AG20443 (cell line): ENCODE data around the gene TOR4A.

ENCODE experiments used
- DNase-seq: peaks from one replicate; pipeline ENCODE4 v3.0.0; 2012; ENCODE audit warnings: low spot score, mixed read lengths

Gene TOR4A

DNA sequence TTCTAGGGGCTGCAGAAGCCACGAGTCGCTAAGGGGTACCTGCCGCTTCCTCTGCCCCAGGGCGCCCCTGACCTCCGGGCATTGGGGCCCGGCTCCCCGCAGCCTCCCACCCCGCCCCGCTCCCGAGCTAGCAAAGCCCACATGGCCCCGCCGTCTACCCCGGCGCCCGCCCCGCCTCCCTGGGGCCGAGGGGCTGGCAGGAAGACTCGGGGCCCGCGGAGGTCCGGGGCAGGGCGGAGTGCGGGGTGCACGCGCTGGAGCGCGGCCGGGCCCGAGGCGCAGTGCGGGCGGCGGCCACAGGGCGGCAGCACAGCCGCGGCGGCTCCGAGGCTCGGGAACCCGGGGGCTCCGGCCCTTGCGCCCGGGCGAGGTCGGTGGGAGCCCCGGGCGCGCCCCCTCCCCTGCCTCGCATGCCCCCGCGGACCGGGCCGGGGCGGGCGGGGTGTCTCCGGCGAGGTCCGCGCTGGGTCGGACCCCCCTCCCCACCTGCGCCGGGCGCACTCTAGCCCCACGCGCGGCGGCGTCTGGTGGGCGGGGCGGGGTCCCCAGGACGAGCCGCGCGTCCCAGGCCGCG, 17.8 kb downstream of the TOR4A start:
- peak; percentile 90 for DNase-seq

DNA sequence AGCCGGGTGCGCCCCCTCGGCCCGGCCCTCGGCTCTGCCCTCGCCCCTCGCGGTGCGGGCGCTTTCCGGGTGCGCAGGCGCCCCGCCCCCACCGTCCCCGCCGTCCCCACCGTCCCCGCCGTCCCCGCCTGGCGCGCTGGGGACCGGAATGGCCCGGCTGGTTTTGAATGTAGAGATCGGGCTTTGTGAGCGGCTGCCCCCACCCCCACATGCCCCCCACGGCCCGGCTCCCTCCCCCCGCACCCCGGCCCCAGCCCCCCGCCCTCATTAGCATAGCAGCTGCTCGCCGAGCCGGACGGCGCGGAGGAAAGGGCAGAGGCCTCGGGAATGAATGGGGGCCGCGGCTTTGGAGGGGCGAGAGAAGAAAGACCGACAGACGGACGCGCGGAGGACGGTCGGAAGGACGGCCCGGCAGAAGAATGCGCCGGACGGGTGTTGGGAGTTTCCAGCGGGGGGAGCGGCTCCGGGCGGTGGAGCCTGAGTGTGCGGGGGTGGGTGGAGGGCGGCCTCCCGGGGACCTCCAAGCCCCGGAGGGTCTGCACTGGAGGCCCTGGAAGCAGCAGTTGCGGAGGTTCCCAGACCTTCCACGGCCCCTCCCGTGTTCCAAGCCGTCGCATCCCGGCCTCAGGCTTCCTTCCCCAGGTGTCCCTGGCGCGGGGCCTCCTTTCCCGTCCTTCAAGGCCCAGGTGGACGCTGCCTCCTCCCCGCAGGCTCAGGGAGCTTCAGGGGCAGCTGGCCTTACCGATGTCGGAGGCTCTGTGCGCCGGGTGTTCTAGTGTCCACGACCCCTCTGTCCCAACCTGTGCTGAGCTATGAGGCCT, 18.5 kb downstream of the TOR4A start:
- no peak for DNase-seq

DNA sequence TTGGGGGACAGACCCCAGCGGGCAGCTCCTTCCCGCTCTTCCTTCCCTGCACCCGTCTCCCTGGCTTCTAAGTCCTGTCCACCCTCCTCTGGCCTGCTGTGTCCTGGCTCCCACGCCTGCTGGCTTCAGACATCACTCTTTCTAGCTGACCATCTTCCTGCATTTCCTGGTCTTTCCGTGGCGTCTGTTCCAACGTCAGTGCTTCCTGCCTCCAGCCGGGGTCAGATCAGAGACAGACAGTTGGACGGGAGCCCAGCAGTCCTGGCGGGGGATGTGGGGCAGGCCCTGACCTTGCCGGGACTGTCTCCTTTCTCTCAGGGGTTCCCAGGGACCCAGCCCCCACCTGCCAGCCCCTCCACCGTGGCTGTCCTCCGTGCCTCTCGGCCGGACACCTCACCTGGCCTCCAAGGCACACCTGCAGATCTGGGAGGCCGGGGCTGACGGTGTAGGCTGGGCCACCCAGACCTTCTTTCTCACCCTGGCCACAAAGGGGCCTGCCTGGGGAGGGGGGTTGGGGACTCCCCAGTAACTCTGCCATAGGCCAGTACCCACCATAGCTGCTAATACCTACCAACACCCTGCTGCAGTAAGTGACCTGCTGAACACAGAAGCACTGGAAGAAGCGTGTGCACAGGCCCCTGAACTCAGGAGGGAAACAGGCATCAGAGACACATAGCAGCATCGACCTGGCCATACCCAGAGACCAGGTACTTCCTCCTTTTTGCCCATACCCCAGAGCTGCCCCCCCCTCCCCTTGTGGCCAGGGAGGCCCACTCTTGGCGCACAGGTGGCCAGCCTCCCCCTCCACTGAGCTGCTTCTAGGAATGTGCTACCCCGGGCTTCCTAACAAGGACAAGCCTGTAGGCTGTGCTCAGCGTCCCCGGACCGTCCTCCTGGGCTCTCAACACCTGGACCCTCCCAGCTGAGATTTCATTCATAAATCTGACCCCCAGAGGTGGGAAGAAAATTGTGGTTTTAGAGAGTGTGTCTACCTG, 19.4 kb downstream of the TOR4A start:
- DNase-seq = no peak

DNA sequence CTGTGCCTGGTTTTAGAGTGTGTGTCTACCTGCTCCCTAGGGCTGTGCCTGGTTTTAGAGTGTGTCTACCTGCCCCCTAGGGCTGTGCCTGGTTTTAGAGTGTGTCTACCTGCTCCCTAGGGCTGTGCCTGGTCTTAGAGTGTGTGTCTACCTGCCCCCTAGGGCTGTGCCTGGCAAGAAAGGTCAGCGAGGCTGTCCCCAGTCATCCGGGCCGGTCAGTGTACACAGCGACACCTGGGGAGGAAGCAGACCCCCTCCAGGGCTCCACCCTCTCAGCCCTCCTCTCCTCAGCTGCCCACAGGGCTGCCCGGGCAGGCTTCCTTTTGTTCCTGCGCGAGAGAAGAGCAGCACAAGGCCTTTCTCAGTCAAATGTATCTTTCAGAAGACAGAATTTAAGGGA, 20.4 kb downstream of the TOR4A start:
- no peak for DNase-seq

DNA sequence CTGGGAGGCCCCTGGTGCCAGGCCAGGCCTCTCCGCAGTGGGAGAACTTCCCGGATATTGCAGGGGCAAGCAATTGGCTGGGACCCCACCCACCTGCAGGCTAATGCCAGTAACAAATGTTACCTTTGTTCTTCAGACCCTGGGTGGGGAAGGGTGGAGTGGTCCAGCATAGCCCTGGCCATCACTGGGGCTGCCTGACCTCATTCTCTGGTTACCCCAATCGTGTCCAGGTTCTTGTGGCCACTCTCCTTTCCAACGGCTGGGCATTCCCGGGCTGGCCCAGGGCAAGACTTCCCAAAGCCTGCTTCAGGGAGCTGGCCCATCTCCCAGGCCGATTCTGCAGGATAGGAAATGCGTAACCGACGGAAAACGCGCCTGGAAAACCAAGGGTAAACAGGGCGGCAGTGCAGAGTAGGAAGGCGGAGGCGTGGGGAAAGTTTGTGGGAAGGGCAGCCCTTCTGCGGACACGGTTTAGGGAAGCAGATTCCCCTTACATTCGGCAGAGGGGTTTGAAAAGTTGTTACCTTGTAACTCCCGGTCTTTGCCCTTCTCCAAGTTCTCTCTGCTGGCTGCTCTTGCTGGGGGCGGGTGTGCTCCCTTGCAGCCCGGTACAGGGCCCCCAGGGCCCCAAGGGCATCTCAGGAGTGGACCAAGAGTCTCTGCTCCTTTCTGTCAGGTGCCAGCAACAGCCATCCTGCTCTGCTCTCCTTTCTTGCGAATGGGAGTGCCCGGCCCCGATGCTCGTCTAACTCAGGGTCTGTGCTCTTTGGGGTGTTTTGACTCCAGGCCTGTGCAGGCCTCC, 21.1 kb downstream of the TOR4A start:
- DNase-seq = no peak

DNA sequence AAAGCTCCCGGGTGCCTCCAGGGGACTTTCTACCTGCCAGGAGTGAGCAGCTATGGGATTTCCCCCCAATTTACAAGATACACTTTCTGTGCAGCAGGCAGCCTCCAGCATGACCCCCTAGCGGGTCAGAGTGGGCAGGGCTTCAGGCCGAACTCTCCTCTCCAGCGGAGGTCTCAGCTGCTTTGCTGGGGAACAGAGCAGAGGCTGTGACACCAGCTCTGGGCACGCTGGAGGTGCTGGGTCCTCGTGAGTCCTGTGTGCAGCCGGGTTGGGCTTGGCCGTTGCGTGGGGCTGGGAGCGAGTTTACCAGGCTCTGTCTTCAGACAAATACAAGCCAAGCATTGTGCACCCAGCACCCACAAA, 21.7 kb downstream of the TOR4A start:
- no peak for DNase-seq

DNA sequence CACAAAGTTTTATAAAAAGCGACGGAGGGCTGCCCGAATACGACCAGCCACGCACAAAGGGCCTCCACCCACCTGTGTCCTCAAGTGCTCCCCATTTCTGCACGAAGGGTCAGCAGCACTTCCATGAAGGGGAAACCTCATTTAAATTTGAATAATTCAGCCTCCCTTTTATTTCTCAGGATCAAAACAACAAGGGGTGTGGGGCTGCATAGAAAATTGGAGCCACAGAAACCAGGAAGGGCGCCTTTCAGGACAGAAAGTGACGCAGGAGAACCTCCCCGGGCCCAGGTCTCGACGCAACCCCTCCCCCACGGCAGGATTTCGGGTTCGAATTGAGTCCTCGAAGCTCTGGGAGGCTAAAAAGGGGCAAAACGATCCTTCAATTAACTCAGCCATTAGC, 22.4 kb downstream of the TOR4A start:
- DNase-seq = no peak

DNA sequence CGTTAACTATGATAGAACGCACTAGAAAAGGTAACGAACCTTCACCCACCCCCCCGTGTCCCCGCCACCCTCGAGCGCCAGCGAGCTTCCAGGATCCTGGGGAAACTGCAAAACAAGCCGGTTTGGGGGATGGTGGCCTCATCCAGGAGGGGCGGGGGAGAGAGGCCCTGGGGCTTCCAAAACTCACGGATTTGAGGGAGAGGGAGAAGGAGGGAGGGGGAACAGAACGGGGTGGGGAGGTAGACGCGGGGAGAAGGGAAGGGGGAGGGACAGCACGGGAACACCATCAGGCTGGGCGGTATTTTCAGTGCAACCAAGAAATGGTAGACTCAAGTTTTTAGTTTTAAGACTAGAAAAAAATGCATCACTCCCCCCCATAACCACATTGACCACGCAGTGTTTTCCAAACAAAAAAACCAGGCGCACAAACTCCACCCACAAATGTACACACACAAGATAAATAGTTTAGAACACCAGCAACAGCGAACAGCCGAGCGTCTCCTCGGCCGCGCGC, 23.1 kb downstream of the TOR4A start:
- no peak for DNase-seq

DNA sequence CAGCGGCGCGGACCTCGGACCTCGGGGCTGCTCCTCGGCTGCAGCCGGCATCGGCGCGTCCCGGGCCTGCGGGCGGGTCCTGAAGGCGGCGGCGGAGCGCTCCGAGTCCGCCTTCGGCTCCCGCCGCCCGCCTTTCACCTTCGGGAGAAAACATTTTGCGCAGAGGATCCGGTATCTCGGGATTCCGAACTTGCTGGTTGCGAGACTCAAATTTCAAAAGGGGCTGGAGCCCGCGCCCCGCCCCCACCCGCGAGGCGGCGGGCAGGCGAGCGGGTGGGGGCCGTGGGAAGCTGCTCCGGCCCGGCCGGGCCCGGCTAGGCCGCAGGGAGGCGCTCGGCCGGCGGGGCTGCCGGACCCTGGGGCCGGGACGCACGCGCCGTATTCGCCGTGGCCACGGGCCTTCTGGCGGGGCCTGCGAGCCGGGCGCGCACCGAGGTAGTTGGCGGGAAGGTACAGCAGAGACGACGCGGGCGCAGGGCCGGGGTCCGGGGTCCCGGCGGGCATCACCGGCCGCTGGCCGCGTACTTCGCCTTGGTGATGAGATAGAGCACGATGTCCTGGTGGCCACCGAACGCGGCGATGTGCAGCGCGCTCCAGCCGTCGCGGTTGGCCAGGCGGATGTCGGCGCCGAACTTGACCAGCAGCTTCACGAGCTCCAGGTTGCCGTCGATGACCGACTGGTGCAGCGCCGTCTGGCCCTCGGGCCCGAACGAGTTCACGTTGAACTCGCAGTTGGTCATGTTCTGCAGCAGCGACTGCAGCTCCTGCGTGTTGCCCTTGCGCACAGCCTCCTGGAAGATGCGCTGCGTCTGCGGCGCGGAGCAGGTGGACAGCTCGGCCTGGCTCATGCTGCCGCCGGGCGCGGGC, 23.8 kb downstream of the TOR4A start:
- DNase-seq = peak; percentile 65

DNA sequence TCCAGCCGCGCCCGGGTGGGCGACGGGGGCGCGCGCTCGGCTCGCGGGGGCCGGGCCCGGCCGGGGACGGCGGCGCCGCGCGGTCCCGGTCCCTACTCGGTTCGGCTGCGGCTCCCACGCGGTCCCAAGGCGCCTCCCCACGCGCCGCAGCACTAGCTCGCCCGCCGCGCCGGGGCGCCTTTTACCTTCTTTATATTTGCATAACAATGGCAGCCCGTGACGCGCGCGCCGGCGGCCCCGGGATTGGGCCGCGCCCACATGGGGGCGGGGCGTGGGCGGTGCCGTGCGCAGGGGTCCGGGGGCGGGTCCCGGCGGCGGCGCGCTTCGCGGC, 24.6 kb downstream of the TOR4A start, which contains the start of gene NRARP:
TSS of gene NRARP (minus strand) at position 154 of the 331 bp plus-strand sequence. CDS start 343 bp downstream, outside the sequence.
- peak; percentile 93 for DNase-seq

DNA sequence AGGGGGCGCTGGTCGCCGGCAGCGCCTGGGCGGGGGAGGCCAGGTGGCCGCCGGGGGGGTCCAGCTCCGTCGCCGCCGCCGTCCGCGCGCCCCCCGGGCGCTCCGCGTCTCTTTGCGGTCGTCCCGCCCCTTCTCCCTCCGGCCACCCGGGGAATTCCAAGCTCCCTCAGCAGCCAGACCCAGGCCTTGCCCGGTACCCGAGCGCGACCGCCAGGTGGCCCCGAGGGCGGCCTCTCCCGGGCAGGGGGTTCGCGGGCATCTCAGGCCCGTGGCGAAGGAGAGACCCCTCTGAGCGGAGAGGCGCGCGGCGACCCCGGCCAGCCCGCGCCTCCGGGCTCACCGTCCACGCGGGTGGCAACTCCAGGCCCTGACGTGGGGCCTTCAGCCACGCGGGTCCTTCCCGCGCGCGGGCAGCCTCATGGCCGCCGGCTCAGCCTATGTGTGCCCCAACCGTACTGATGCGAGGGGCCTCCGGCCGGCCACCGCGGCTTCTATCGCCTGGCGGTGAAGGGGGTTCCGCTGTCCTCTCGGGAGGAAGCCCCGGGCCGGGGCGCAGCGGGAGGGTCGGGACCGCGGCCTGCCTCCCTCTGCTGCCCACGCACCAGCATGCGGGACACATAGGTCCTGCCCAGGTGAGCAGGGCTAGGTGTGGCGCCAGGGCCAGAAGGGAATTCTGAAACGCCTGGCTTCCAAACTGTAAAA, 25.1 kb downstream of the TOR4A start:
- DNase-seq = peak; percentile 82

DNA sequence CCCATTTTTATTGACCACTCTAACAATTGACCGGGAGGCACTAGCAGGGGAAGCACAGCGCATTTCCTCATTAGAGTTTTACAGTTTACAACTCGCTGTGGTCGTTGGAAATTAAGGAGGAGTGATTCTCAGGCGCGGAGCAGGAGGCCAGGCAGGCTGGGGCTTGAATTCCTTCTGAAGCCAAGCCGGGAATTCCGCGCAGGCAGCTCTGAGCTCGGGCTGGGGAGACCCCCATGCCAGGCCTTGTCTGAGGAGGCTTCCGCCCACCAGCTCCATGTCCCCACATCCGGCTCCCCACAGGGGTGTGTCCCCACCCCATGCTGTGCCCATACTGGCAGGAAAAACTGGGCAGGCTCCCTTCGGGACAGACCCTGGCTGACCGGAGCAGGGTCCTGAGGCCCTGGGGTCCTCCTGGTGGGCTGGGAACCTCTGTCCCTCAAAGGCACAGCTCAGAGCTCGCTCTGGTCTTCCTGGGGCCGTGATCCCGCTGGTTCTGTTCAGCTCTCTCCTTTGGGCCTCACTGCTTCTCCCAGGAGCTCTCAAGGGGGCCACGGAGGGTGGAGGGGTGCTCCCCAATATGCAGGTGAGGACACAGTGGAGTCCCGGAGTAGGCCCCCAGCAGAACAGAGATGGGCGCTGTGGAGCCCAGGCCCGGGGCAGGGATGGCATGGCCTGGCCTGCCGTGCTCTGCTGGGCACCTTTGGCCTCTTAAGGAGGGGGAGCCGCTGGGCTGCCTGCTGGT, 25.8 kb downstream of the TOR4A start:
- no peak for DNase-seq

DNA sequence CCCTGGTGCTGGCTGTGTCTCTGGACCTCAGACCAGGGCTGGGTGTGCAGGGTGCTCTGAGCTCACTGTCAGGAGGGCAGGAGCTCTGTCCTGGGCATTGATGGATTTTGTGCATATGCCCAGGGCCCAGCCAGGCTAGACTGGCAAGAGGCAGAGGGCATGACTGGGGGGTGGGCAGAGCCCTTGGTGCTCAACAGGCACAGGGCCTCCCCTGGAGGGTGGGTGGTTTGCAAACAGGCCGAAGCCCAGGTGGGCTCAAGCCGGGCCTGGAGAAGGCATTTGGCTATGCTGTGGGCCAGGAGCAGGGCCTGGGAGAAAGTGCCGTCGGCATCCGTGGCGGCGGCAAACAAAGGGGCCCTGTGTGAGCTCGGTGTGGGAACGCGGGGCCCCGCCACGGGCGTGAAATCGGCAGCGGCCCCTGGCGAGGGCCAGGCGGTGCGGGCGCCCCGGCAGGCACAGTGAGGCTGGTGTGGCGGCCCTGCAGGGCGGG, 26.4 kb downstream of the TOR4A start:
- DNase-seq = no peak

DNA sequence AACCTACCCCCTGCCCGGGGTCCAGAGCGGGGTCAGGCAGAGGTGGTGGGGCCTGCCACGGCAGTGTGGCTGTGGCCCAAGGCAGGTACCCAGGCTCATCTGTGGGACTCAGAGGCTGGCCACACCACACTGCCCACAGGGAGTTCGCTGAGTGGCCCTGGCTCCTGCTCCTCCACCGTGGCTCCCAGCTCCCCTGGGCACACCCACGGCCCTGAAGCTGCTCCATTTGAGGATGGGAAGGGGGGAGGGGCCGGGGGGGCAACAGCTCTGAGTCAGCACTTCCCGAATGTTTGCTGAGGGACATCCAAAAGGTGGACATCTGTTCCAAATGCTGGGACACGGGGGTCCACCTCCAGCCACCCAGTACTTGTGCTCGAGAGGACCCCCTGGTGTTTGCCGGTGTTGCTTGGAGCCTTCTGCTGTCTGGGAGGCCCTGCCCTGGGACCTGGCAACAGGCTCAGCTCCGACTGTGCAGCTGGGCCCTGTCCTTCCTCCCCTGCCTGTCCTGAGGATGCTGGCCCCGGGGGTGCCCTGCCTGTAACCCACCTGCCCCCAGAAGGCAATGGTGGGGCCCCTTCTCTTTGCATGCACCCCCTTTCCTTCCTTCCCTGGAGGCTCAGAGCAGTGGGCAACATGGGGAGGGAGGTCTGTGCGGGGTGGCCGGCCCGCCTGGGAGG, 27.0 kb downstream of the TOR4A start:
- DNase-seq = no peak

DNA sequence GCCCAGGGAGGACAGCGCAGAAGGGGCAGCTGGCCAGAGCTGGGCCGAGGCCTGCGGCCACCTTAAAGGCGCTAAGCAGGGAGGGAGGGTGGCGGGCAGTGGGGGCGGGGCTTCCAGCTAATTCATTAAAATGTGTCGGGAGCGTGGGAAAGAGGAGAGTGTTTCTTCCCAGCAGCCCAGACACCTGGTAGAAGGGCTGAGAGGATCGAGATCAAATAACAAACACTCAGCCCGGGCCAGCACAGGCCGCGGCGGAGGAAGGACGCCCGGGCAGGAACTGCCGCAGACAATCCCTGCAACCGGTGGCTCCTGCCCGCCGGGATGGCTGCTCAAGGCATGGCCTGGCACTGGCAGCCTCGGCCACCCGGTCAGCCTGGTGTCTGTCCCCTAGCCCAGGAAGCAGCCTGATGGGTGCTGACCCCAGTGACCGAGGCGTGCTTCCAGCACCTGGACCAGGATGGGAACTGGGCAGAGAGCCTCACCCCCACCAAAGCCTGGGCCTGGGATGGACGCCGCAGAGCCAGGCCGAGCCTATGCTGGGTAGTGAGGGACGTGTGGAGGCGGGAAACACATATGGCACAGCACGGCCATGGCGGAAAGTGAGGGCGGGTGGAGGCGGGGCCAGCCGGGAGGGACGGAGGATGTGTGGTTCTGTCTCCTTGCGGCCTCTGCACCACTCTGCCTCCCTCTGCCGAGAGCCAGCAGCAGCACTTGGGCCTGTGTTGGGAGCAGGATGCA, 27.7 kb downstream of the TOR4A start:
- DNase-seq = peak; percentile 75

DNA sequence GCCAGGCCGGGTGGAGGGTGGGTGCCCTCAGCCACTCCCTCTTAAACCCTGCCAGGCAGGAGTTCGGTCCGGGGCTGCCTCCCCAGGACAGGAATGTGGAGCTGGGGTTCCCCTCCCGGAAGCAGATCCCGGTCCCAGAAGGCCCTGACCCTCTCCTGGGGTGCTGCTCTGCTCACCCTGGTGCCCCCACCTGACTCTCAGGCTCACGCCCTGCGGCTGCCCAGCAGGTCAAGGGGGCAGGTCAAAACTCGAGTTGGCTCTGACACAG, 28.2 kb downstream of the TOR4A start:
- no peak for DNase-seq

DNA sequence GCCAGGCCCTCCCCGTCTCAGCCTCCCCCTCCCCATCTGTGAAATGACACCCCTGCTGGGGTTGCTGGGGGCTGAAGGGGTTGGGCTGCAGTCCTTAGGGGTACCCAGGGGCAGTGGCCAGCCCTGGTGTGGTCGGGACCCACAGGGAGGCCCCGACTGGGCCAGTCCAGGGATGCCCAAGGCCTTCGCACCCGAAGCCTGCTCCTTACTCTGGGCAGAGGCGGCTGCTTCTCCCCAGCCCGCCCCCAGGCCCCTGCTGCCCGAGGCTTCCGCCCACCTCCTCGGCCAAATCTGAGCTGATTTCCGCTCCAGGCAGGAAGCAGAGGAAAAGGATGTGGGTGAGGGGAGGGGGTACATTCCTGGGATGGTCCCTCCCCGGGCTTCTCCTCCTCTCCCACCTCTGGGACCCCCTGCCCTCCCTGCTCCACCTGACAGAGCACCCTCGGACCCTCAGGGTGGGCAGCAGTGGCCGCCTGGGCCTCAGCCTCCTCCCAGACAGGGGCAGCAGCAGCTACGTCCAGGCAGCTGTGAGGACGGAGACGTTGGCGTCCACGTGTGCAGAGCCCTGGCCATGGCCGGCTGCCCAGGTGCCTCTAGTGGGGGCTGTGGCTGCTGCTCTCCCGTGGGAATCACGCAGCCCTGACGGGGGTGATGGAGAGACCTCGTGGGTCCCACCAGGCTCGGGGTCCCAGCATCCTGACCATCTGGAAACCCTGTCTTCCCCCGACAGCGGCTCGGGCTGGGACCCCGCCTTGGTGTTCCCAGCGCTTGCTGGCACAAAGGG, 28.7 kb downstream of the TOR4A start:
- DNase-seq = no peak
